ENCODE results near the gene COBL. TPM values are rescaled to one million over a fixed set of nuclear protein-coding genes. Genes with fewer than 3 reads are reported as not detected.

COBL gene
- total RNA-seq, 1 experiment from 2014 or later, result 49.9 TPM

- H3K27me3 Mint-ChIP-seq (ENCODE audit: unreplicated experiment), result peaks cover 26% of the 10 kb centered on the region
- H3K27ac Mint-ChIP-seq (ENCODE audit: unreplicated experiment), result no peak overlapping the region
- no peak for DNase-seq
- H3K36me3 Mint-ChIP-seq (ENCODE audit: insufficient read depth, unreplicated experiment), result peaks cover 11% of the 10 kb centered on the region
- CTCF ChIA-PET, result no interaction called here
- TF ChIP-seq CTCF (IDR thresholded peaks at IDR 0.05; ENCODE audit: unreplicated experiment), result no peak
- BruUV-seq (replicated peaks), result no TSS peak
- no peaks in the 10 kb centered on the region for H3K4me1 Mint-ChIP-seq (ENCODE audit: low read depth, unreplicated experiment)
- intact Hi-C loops (cut with micrococcal nuclease; ENCODE audit: unreplicated experiment), result no loop called here
- H3K4me3 Mint-ChIP-seq (ENCODE audit: low read depth, unreplicated experiment), result no peak overlapping the region
- H3K9me3 Mint-ChIP-seq (ENCODE audit: low read depth, unreplicated experiment), result peaks cover 2% of the 10 kb centered on the region
Observed at GRCh38 chr7:51015581-51015980, 301.0 kb downstream of the COBL start.

GRCh38 chr7:51014811-51015210 is 301.8 kb downstream of the COBL start:
- intact Hi-C loops (cut with micrococcal nuclease; ENCODE audit: unreplicated experiment), result no loop called here
- H3K27ac Mint-ChIP-seq (ENCODE audit: unreplicated experiment), result no peak overlapping the region
- H3K36me3 Mint-ChIP-seq (ENCODE audit: insufficient read depth, unreplicated experiment), result peaks cover 11% of the 10 kb centered on the region
- no peak for DNase-seq
- H3K4me3 Mint-ChIP-seq (ENCODE audit: low read depth, unreplicated experiment), result no peak overlapping the region
- H3K27me3 Mint-ChIP-seq (ENCODE audit: unreplicated experiment), result peaks cover 26% of the 10 kb centered on the region
- peaks cover 7% of the 10 kb centered on the region for H3K4me1 Mint-ChIP-seq (ENCODE audit: low read depth, unreplicated experiment)
- no peak for TF ChIP-seq CTCF (IDR thresholded peaks at IDR 0.05; ENCODE audit: unreplicated experiment)
- BruUV-seq (replicated peaks), result no TSS peak
- CTCF ChIA-PET, result no interaction called here
- H3K9me3 Mint-ChIP-seq (ENCODE audit: low read depth, unreplicated experiment), result peaks cover 2% of the 10 kb centered on the region

GRCh38 chr7:51013861-51014511 is 302.6 kb downstream of the COBL start:
- TF ChIP-seq CTCF (IDR thresholded peaks at IDR 0.05; ENCODE audit: unreplicated experiment), result no peak
- H3K4me3 Mint-ChIP-seq (ENCODE audit: low read depth, unreplicated experiment), result no peak overlapping the region
- H3K27me3 Mint-ChIP-seq (ENCODE audit: unreplicated experiment), result peaks cover 26% of the 10 kb centered on the region
- H3K4me1 Mint-ChIP-seq (ENCODE audit: low read depth, unreplicated experiment), result peaks cover 9% of the 10 kb centered on the region
- intact Hi-C loops (cut with micrococcal nuclease; ENCODE audit: unreplicated experiment), result no loop called here
- CTCF ChIA-PET, result no interaction called here
- H3K36me3 Mint-ChIP-seq (ENCODE audit: insufficient read depth, unreplicated experiment), result peaks cover 11% of the 10 kb centered on the region
- BruUV-seq (replicated peaks), result no TSS peak
- no peak for DNase-seq
- peaks cover 2% of the 10 kb centered on the region for H3K9me3 Mint-ChIP-seq (ENCODE audit: low read depth, unreplicated experiment)
- no peak overlapping the region for H3K27ac Mint-ChIP-seq (ENCODE audit: unreplicated experiment)

- Mint-ChIP-seq H3K27ac (ENCODE audit: unreplicated experiment) (no peak overlapping the region), H3K9me3 (ENCODE audit: low read depth, unreplicated experiment) (peaks cover 2% of the 10 kb centered on the region), H3K36me3 (ENCODE audit: insufficient read depth, unreplicated experiment) (peaks cover 8% of the 10 kb centered on the region), H3K4me3 (ENCODE audit: low read depth, unreplicated experiment) (no peak overlapping the region), H3K27me3 (ENCODE audit: unreplicated experiment) (peaks cover 26% of the 10 kb centered on the region), H3K4me1 (ENCODE audit: low read depth, unreplicated experiment) (peaks cover 9% of the 10 kb centered on the region)
- DNase-seq, result no peak
- BruUV-seq (replicated peaks), result no TSS peak
- CTCF ChIA-PET, result no interaction called here
- intact Hi-C loops (cut with micrococcal nuclease; ENCODE audit: unreplicated experiment), result no loop called here
- TF ChIP-seq CTCF (IDR thresholded peaks at IDR 0.05; ENCODE audit: unreplicated experiment), result no peak
Observed at GRCh38 chr7:51013218-51013786, 303.3 kb downstream of the COBL start.

Data from Calu3 (cell line).